Panc1 (cell line): Measurements from ENCODE around the gene MOG.

Source experiments
- CTCF ChIP-seq: fragments of 450-650 bp; IDR thresholded peaks from 2 replicates; pipeline ENCODE4 v1.5.1; 2017; ENCODE audit warnings: mild to moderate bottlenecking
- POLR2AphosphoS5 ChIP-seq: IDR thresholded peaks from 2 replicates; pipeline ENCODE4 v1.6.1; 2012; ENCODE audit warnings: mild to moderate bottlenecking, low read depth, low read length, moderate library complexity
- REST ChIP-seq, 2 experiments: IDR thresholded peaks; 2 replicates each; pipeline ENCODE4 v1.6.1; 2011 to 2012; ENCODE audit warnings: low read depth in 2 of 2, control low read depth in 1 of 2, low read length in 1 of 2, mild to moderate bottlenecking in 1 of 2, moderate library complexity in 1 of 2; ENCODE audit not compliant: insufficient read depth in 1 of 2
- TCF7L2 ChIP-seq: IDR thresholded peaks from 2 replicates; pipeline ENCODE4 v1.6.1; 2011; ENCODE audit warnings: mild to moderate bottlenecking, low read depth, low read length, inconsistent platforms

GRCh38 chr6:29608131-29608530 lies 48.8 kb upstream of the MOG start:
- TF ChIP-seq CTCF, result no peak
- no peak for TF ChIP-seq REST (IDR thresholded peaks at IDR 0.05; ENCODE audit: insufficient read depth in 1 of 2, low read depth in 2 of 2, low read length in 1 of 2)
- TF ChIP-seq POLR2AphosphoS5, result no peak
- TF ChIP-seq TCF7L2, result no peak
